Testis (tissue), 3 donors: ENCODE measurements around the gene KLRC3. TPM values are rescaled to one million over a fixed set of nuclear protein-coding genes. Genes with fewer than 3 reads are reported as not detected.
"Not testable (repeated sequence)": the region's sequence is repeated elsewhere in the genome, so short reads cannot be mapped to it uniquely, and the experiment has no call there.

Source experiments
- DNase-seq: peaks from one replicate; pipeline ENCODE4 v3.0.0-alpha.2; 2019
- H3K27ac ChIP-seq, 2 donors: fragments of 200-600 bp; sonication (generic); one replicate each; pipeline ENCODE4 v1.5.1; 2019
- H3K27me3 ChIP-seq: fragments of 200-600 bp; sonication (generic); one replicate; pipeline ENCODE4 v1.5.1; 2019
- H3K36me3 ChIP-seq: fragments of 200-600 bp; sonication (generic); one replicate; pipeline ENCODE4 v1.5.1; 2017; ENCODE audit warnings: low read depth; ENCODE audit errors: missing control alignments
- H3K4me1 ChIP-seq: fragments of 200-600 bp; sonication (generic); one replicate; pipeline ENCODE4 v1.5.1; 2019
- H3K4me3 ChIP-seq, 2 donors: fragments of 200-600 bp; sonication (generic); one replicate each; pipeline ENCODE4 v1.5.1; 2017 to 2019
- H3K9me3 ChIP-seq: fragments of 200-600 bp; sonication (generic); one replicate; pipeline ENCODE4 v1.5.1; 2017
- CTCF ChIP-seq, 3 experiments: fragments of 450-650 bp in 2 of 3; fragments of 200-600 bp in 1 of 3; sonication (generic) in 1 of 3; IDR thresholded peaks; one replicate each; pipeline ENCODE4 v1.5.1; 2016 to 2019; ENCODE audit warnings: antibody characterized with exemption in 3 of 3, mild to moderate bottlenecking in 2 of 3, moderate library complexity in 1 of 3
- POLR2A ChIP-seq: fragments of 450-650 bp; IDR thresholded peaks from one replicate; pipeline ENCODE4 v1.6.1; 2017; ENCODE audit warnings: antibody characterized with exemption, mild to moderate bottlenecking, moderate library complexity
- WGBS, 2 donors: methylation state at CpG; one replicate each; pipeline ENCODE4 v1.1.5; 2018; 5-methylcytosine and 5-hydroxymethylcytosine counted together
- intact Hi-C: fragments of 100-400 bp; cut with DNase I; formaldehyde crosslinking; loops from one replicate; pipeline ENCODE4 v1.15.1; 2023; ENCODE audit warnings: low total_unique reads
- polyA plus RNA-seq: library from polyadenylated mRNA; stranded (reverse); fragments of 350-450 nt; fragmentation: Illumina TruSeq; extraction: RNeasy Lipid Tissue Mini Kit (QIAGEN cat#74804); gene quantifications from one replicate; pipeline ENCODE4 v1.2.3, GENCODE V29; 2014; ENCODE audit warnings: low read depth, low replicate concordance; ENCODE audit not compliant: insufficient read depth
- total RNA-seq, 2 donors: library from RNA; depleted of rRNA; stranded (reverse); fragments of >200 nt; gene quantifications; one replicate each; pipeline ENCODE4 v1.2.3, GENCODE V29; 2016

The KLRC3 gene
- total and polyA plus RNA-seq, 3 donors from 2014 or later: 1.3 TPM; not detected in 2

- no peak overlapping the region for H3K4me3 ChIP-seq
These were observed 35.4 kb upstream of the KLRC3 start for GRCh38 chr12:10455766-10456165.

GRCh38 chr12:10454531-10454930 is 34.1 kb upstream of the KLRC3 start:
- no peak overlapping the region for H3K27ac ChIP-seq
- H3K27me3 ChIP-seq: no peaks in the 10 kb centered on the region
- no peaks in the 10 kb centered on the region for H3K4me1 ChIP-seq
- no peaks in the 10 kb centered on the region for H3K9me3 ChIP-seq
- TF ChIP-seq CTCF (IDR thresholded peaks at IDR 0.05) (no peak), POLR2A (no peak)
- H3K4me3 ChIP-seq: no peak overlapping the region
- WGBS, 2 donors: 33 to 50% methylated on average over 1 of the region's 1 CpG
- DNase-seq: no peak
- no peaks in the 10 kb centered on the region for H3K36me3 ChIP-seq
- intact Hi-C loops: no loop called here

More at GRCh38 chr12:10455766-10456165, 35.4 kb upstream of the KLRC3 start:
- Histone ChIP-seq H3K27me3 (no peaks in the 10 kb centered on the region), H3K9me3 (no peaks in the 10 kb centered on the region), H3K36me3 (no peaks in the 10 kb centered on the region), H3K4me1 (no peaks in the 10 kb centered on the region), H3K27ac (no peak overlapping the region)
- DNase-seq: no peak
- no peak for TF ChIP-seq CTCF (IDR thresholded peaks at IDR 0.05)
- TF ChIP-seq POLR2A: no peak
- intact Hi-C loops: no loop called here
- WGBS, 2 donors: 91 to 93% methylated on average over 1 of the region's 1 CpG

DNA sequence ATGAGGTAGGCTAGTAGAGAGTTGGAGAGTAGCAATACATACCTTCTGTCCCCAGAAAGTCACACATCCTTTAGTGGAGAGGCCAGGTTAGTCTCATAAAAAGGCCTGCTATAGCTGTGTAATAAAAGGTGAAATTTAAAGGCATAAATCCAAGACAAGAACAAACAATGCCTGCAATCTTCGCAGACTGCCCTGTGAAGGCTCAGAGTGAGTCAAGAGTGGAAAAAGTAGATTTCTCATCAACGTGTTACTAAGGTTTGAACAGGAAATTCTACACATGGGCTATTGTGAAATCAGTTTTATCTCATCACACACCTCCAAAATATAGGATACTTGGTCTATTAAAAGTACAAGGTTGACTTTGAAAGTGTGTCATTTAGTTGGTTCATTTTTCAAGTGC is 32.8 kb upstream of the KLRC3 start, which contains the start of gene KLRC1:
Gene KLRC1 (minus strand): TSS at position 222 of the 400 bp plus-strand sequence. CDS start 2,221 bp downstream, outside the sequence.
- Histone ChIP-seq H3K36me3 (no peaks in the 10 kb centered on the region), H3K4me1 (no peaks in the 10 kb centered on the region), H3K4me3 (no peak within 1 kb of the TSS), H3K9me3 (no peaks in the 10 kb centered on the region), H3K27ac (no peak within 1 kb of the TSS), H3K27me3 (no peaks in the 10 kb centered on the region)
- 74 to 82% methylated on average over 2 of the region's 2 CpGs for WGBS, 2 donors
- TF ChIP-seq POLR2A (no peak), CTCF (IDR thresholded peaks at IDR 0.05) (no peak)
- no peak for DNase-seq
- intact Hi-C loops: no loop called here

- no peaks in the 10 kb centered on the region for H3K4me1 ChIP-seq
- H3K9me3 ChIP-seq: no peaks in the 10 kb centered on the region
- H3K36me3 ChIP-seq: no peaks in the 10 kb centered on the region
- no peak overlapping the region for H3K4me3 ChIP-seq
- H3K27ac ChIP-seq: no peak overlapping the region
- no peaks in the 10 kb centered on the region for H3K27me3 ChIP-seq
- 91 to 96% methylated on average over 4 of the region's 4 CpGs for WGBS, 2 donors
- no peak for DNase-seq
- no peak for TF ChIP-seq CTCF (IDR thresholded peaks at IDR 0.05)
- TF ChIP-seq POLR2A: no peak
- intact Hi-C loops: no loop called here
These were observed 27.8 kb upstream of the KLRC3 start for GRCh38 chr12:10448236-10448635.

- H3K9me3 ChIP-seq, intact Hi-C loops, H3K36me3 ChIP-seq, H3K27me3 ChIP-seq, DNase-seq, H3K4me3 ChIP-seq, H3K27ac ChIP-seq, H3K4me1 ChIP-seq: not testable (repeated sequence)
- 85 to 90% methylated on average over 5 of the region's 5 CpGs for WGBS, 2 donors
These were observed 25.7 kb upstream of the KLRC3 start for GRCh38 chr12:10446052-10446451.

DNA sequence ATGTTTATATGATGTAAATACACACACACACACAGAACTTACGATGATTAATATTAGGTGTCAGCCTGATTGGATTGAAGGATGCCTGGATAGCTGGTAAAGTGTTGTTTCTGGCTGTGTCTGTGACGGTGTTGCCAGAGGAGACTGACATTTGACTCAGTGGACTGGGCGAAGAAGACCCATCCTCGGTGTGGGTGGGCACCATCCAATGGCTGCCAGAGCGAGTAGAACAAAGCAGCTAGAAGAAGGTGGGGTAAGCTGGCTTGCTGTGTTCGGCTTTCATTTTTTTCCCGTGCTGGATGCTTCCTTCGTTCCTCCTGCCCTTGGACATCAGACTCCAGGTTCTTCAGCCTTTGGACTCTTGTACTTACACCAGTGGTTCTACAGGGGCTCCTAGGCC is 20.7 kb upstream of the KLRC3 start:
- H3K9me3 ChIP-seq, H3K27ac ChIP-seq, H3K4me1 ChIP-seq, H3K36me3 ChIP-seq, intact Hi-C loops, H3K4me3 ChIP-seq, H3K27me3 ChIP-seq, DNase-seq: not testable (repeated sequence)
- WGBS, 2 donors: 78 to 92% methylated on average over 8 of the region's 8 CpGs

- WGBS, 2 donors: 88 to 98% methylated on average over 2 of the region's 2 CpGs
These were observed 19.3 kb upstream of the KLRC3 start for GRCh38 chr12:10439608-10440274.

GRCh38 chr12:10437601-10438000 is 17.2 kb upstream of the KLRC3 start:
- H3K4me3 ChIP-seq, H3K27ac ChIP-seq, H3K36me3 ChIP-seq, H3K27me3 ChIP-seq, H3K4me1 ChIP-seq, intact Hi-C loops, DNase-seq, H3K9me3 ChIP-seq: not testable (repeated sequence)
- 55% methylated on average over 2 of the region's 2 CpGs; no CpG with 5 or more reads in 1 of the 2 donors for WGBS, 2 donors

More at GRCh38 chr12:10439608-10440274, 19.3 kb upstream of the KLRC3 start:
- H3K36me3 ChIP-seq, DNase-seq, intact Hi-C loops, H3K9me3 ChIP-seq, H3K4me1 ChIP-seq, H3K27me3 ChIP-seq, H3K4me3 ChIP-seq, H3K27ac ChIP-seq: not testable (repeated sequence)
